GM19238 (cell line): Measurements from ENCODE around the gene LRGUK.

Source experiments
- DNase-seq: peaks from one replicate; pipeline ENCODE4 v3.0.0; 2011; ENCODE audit warnings: low spot score; ENCODE audit not compliant: insufficient read length

The LRGUK gene

DNA sequence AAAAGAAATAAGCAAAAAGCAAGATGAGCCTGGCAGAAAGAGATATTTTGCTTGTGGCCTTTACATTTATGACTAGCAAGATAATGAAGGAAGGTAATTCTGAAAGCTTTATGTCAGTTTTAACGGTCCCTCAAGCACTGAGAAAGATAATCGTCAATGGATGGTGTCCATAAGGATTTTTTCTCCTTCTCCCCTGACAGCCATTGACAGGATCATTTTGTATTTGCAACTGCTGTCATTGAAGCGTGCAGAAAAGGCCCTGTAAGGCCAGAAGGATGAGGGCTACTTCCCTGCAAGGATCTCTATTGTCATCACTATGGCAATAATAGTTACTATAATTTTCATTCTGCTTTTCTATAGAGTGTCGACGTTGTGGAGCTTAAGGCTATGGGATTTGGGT lies 994 bp upstream of the LRGUK start:
- no peak for DNase-seq

DNA sequence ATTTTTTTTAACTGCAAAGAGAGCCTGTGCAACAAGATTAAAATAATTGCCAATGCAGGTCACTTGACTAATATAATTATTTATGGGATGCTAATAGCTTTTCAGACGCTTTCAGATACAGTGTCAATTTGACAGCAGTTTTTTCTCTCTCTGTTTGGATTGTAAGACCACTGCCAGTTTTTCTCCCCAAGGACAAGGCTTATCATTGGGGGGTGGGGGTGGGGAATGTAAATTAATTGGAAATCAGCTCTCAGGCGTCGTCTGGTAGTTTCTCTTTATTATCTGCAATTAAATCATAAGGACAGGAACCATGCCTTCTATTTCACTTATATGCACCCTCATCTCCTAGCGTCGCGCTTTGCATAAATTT lies 559 bp upstream of the LRGUK start:
- no peak for DNase-seq

DNA sequence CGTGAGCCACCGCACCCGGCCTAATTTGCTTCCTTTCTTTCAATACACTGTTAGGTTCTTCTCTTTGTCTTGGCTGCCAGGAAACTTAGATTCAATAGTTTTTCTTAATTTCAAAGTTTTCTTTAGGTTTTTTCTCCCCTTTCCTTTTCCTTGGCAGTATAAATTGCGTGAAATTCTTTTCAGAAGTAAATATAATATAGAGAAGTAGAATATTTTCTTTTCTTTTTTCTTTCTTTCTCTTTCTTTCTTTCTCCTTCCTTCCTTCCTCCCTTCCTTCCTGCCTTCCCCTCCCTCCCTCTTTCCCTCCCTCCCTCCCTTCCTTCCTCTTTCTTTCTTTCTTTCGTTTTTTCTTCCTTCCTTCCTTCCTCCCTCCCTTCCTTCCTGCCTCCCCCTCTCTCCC lies 1.7 kb downstream of the LRGUK start:
- no peak for DNase-seq

DNA sequence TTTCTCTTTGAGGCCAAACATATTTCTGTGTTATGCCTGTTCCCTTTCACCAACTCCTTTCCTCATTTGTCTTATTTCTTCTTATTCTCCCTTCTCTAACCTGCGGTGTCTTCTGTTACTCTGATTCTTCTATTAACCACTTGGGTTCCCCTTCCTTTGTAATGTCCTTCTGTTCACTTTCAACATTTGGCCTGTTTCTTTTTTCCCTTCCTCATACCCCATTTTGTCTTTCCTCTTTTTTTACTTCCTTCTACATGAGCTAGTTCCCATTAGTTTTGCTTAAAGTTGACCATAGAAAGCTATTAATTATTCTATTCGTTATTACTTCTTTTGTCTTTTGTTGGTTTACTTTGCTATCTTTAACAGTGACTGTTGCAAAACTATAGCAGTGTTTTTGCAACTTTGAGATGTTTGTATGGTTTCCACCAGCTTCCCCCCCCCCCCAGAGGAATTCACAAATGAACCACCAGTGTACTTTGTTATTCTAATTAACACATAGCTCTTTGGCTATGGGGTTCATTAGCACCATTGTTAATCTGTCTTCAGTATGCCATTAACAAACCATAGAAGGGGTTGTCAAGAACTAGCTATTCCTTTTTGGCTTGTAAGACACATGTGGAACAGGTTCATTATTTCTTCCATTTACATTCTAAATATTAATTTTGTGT lies 2.9 kb downstream of the LRGUK start:
- DNase-seq: no peak

DNA sequence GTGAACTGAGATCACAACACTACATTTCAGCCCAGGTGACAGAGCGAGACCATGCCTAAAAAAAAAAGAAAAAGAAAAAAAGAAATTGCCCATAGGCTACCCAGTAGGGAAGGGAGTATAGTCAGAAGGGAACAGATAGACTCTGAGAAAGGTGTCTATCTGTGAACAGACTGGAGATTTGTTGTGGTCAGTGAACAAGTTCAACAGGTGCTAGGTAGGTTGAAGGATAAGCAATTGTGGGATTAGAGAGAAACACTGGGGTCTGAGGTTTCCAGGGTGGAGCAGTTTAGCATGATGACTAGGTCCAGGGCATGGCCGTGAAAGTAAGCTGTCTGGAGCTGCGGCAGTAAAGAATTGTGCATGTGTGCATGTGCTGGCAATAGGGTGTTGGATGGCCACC lies 6.9 kb downstream of the LRGUK start:
- no peak for DNase-seq

DNA sequence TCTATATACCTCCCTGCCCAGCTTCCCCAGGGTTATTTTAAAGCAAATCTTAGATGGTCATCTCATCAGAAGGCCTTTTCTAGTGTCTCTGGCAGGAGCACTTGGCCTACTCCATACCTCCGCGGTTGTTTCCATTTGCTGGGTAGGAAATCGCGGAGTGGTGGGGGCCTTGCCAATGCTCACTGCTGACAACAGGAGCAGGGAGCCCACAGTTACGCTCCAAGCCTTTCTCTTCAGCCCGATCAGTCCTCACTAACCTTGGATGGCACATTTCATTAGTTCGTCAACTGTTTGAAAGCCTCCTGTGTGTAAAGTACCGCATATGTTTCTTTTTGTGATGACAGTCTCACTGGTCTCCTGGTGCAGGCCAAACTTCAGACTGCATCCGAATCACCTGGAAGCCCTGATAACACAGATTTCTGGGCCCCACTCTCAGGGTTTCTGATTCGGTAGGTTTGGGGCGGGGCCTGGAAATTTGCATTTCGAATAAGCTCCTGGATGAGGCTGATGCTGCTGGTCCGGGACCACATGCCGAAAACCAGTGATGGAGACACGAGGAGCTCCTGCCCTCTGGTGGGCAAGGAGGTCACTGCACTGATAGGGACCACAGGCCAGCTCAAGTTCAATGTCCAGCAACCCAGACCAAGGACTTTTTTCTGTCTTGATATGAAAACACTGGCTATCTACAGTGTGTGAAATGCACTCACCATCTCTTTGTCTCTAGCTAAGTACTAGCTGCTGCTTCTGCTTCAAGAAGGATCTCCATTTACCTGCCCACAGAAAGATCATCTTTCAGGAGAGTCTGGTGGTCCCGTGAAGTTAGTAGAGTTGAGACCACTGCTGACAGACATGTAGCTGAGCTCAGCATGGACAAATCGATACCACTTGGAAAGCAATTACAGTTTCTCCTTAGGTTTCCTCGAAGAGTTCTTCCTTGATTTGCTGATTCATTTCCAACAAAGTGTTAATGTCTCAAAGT lies 14.0 kb downstream of the LRGUK start:
- DNase-seq: peak; percentile 53

DNA sequence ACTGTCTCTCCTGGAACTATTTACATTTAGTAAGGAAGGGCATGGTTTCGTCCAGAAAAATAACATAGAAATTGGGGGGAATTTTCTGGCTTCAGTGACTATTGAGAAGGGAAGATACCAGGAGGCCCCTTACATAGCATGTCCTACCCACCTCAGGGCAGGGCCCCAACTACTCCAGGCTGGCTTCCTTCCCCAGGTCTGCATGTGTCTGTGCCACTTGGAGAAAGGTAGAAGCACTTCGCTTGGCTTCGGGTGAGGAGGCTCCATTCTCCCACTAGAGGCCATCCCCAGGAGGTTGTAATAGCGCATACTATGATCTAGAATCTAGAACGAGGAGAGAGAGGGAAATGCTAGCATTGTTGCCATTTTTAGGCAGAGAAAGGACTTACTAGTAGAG lies 14.7 kb downstream of the LRGUK start:
- DNase-seq: no peak

DNA sequence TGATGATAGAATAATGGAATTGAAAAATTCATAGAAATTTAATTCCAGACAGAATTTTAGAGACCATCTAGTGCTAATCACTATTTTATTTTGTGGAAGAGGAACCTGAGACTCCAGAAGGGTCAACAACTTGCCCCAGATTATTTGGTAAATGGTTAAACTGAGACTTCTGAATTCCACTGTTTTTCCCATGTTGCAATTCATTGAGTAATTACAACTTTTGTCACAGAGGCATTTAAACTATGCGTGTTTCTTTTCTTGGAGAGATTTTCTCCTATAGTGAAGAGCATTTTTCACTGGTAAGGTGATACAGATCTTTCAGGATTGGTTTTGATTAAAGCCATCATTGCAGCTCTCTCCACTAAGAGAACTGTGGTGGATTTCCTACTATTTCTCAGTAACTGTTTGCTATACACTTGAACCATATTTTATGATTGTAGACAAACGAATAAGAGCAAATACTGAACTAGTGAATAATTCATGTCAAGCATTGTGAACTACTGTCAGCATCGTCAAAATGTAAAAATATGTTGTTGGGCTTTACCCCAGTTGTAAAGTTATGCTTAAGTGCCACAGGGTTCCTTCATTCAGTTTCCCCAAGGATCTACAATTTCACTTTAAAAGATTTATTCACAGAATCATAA lies 26.5 kb downstream of the LRGUK start:
- no peak for DNase-seq

DNA sequence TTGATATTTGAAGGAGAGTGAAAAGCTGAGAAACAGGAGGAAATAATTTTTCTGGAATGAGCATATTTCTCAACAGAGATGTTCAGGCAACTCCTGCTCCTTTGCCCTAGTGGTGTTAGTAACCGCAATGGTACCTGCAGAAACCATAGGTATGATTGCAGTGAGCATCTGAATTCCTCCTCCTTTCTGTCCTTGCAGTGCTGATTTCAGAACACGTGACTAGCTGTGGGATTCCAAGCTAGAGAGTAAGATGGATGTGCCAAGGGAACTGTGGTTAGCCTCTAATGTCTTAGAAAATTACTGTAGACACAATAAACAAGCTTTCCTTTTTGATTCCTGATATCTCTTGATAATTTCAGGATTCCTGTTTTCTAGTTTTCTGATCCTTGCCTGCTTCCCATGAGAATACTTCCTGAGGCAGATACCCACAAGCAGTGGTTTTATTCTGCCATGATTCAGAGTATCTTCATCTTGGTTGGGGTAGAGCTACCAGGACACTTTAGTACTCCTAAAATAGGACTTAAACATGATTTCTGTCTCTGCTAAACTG lies 27.5 kb downstream of the LRGUK start:
- no peak for DNase-seq

DNA sequence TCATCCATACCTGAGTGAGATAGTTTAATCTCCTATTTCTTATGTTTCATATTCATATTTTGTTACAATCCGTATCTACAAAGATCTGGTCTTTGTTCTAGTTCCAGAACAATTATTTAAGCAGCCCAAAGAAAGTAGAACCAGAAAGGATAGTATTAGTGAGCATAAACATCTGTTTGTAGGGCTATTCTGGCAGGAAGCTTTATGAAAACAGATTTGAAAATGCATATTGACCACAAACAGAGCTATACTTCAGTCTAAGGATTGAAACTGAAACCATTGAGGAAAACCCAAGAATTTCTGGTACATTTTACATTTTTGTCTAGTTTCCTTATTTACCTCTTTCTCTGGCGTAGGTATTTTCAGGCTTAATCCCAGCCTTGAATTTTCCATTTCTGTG lies 28.1 kb downstream of the LRGUK start:
- no peak for DNase-seq

DNA sequence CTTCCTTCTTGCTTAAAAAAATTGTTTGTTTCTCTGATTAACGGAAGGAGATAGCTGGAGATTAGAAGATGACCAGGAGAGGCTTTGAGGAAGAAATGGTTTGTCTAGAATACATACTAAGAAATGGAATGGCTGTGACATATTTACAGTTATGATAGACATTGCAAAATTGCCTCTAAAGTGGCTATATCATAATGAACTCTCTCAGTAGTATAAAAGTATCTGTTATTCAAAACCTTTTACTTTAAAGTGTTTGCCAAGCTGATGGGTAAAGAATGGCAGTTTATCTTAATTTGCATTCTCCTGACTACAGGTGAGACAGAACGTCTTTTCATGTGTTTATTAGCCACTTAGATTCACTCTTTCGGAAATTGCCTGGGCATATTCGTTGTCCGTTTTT lies 28.7 kb downstream of the LRGUK start:
- DNase-seq: no peak

DNA sequence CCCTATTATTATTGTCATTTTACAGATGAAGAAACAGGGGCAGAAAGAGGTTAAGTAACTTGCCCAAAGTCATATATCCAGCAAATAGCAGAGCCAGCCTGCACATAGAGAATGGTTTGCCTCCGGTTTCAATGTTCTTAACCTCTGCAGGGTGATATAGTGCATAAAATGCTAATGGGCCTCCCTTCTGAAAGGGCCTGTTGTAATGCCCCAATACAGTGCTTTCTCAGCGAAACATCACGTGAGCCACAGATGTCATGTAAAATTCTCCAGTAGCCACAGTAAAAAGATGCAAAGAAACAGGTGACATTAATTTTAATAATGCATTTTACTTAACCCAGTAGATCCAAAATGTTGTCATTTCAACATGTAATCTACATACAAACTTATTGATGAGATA lies 38.1 kb downstream of the LRGUK start:
- DNase-seq: no peak

DNA sequence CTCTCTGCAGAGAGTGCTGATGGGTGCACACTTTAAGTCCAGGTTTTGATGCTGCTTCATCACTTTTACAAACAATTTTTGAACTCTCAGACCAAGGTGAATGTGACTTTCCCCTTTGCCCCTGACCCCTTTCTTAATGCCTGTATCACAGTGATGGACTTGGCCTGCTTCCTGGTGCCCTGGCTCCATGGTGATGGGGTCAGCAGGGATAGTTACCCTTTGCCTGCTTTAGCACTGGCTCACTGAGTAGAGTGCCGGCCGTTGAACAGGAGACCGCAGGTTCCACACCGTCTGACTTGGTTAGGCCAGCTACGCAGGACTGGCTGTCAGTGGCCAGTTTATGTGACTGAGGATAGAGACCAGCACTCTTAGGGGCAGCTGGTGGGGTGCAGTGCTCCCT lies 40.1 kb downstream of the LRGUK start:
- DNase-seq: no peak

DNA sequence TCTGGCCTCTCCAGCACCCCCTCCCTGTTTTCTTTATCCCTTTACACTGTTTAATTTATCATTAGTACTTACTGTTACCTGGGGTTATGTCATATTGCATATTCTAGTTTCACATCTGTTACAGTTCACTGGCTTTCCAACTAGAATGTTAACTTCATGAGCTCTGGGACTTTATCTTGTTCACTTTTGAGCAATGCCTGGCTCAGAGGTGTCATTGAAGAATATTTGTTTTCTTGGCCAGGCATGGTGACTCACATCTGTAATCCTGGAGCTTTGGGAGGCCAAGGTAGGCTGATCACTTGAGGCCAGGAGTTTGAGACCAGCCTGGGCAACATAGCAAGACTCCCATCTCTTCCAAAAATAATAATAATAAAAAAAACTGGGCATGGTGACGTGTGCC lies 40.7 kb downstream of the LRGUK start:
- DNase-seq: no peak

DNA sequence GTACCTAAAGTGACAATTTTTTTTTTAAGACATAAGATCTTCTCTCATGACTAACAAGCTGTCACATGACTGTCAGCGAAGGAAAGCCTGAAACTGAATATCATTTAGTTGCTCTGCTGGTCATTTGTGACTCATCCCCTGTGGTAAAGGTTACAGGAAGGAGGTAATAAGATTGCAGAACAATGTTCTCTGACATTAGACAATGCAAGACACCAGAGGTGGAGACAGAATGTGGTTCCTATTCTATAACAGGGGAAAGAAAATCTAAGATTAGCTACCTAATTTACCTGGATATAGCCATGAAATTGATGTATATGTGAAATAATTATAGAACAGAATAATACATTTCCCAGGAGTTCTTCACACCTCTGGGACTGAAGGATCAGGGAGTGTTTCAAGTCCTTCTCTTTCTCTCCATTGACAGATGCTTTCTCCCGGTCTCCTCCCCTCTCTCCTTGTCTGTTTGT lies 47.7 kb downstream of the LRGUK start:
- DNase-seq: peak; percentile 8

DNA sequence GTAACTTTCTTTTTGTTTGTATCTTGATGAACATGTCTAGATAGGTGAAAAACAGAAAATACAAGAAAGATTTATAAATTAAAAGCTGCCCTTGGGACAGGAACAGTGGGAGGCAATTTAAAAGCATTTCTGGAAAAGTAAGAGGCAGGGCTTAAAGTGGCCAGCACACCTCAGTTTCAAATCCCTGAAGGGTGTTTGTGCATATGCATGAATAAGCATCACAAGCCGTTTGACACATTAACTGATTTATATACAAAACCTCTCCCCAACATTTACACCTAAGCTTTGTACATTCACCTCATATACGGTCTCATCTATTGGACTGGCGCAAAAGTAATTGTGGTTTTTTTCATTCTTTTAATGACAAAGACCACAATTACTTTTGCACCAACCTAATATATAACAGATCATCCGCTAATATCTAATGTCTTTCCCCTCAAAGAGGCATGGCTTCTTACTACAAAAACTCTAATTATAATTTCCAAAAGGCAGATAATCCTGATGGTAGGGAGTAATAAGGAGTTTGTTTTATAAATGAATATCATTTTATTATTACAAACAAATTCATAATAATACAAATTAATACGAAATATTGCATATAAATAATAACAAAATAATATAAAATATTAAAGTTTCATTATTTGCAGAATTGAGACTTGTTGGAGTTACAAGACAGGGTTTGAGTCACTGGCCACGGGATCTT lies 48.3 kb downstream of the LRGUK start:
- DNase-seq: no peak

DNA sequence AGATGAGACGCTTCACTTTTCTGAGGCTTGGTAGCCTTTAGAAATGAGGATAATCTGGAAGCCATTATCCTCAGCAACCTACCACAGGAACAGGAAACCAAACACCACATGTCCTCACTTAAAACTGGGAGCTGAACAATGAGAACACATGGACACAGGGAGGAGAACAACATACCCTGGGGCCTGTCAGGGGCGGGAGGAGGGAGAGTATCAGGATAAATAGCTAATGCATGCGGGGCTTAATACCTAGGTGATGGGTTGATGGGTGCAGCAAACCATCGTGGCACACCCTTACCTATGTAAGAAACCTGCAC lies 48.9 kb downstream of the LRGUK start:
- DNase-seq: no peak

DNA sequence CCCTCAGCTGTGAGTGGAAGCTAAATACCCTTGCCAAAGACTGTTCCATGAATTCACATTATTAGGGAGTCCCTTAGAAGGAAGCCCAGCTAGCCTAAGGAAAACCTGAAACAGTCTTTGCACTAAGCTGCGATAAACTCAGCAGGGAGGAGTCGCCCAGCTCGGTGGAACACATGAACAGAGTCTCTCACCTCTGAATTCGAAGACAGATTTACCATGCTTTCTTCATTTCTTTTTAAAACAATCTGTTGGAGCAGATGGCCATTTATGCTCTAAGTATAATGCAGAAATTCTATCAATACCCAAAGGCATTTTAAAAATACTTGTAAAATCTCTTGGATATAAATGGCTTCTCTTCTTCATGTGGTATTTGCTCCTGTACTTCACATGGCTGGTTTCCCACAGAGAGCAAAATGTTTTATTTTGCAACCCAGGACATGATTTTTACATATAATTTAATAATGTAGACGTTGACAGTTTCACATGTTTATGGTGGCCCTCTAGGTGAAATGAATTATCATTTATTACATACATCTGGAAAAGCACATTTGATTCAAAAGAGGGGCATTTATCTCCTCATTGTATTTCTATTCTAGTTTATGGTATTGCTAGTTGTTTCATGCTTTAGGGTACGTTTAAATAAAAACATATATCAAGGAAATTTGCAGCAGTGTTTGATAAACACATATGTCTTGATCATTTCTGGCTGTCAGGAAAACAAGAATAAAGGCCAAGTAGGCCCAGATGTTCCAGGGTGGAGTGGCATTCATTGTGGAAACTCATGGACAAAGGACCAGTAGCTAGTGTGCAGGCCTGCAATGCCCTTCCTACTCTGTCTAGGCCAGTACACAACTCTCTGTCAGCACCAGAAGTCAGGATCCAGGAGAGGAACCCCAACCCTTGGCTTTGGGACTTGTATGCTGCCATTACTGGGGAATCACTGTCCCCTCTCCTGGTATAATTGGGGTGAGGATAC lies 52.2 kb downstream of the LRGUK start:
- no peak for DNase-seq

DNA sequence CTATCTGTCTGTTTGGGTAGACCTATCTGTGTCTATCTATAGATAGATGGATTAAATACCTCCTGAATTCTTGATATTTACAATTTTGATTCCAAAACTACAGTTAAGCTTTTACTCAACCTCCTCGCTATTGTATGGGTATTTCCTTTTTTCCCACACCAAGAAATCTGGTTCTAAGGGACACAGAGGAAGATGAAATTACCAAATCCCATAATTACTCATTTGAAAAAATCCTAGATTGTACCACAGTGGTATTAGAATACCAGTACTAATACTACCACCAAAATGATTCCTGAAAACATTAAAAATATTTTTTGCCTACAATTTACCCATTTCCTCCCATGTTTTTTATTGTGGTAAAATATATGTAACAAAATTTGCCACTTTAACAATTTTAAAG lies 53.2 kb downstream of the LRGUK start:
- no peak for DNase-seq

DNA sequence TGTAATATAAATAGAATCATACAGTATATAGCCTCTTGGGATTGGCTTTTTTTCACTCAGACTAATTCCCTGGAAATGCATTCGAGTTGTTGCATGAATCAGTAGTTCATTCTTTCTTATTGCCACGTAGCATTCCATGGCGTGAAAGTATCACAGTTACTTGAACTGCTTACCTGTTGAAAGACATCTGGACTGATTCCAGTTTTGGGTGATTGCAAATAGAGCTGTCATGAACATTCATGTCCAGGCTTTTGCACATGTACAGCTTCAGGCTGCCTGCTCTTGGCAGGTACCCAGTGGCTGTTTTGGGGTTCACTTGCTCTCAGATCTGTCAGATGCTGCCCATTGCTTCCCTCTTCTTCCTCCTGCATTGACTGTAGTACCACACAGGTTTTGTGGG lies 54.9 kb downstream of the LRGUK start:
- DNase-seq: no peak
